ENCODE results near the gene WDR20.
A peak's percentile ranks its signal among the peaks of the same experiment; 100 is the strongest.

DNA sequence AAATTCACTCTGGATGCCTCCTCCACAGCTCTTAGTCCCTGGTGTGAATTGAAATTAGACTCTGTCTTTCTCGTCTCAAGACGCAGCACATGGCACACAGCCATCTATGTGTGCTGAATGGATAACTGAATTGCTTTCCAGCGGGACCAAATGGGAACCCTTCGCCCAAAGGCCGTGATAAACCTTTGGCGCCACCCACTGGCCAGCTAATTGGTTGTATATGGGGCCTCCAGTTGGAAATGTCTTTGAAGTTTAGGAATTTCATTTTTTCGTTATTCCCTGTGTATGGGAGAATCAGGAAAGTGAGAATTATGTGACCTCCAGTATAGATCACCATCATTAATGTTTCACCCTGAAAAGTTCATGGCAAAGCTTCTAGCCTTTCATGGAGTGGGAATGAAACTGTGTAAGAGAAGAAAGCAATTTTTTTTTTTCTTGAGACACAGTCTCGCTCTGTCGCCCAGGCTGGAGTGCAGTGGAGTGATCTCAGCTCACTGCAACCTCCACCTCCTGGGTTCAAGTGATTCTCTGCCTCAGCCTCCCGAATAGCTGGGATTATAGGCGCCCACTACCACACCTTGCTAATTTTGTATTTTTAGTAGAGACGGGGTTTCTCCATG lies 43.0 kb upstream of the WDR20 start:
- TF ChIP-seq, protein P1, sequence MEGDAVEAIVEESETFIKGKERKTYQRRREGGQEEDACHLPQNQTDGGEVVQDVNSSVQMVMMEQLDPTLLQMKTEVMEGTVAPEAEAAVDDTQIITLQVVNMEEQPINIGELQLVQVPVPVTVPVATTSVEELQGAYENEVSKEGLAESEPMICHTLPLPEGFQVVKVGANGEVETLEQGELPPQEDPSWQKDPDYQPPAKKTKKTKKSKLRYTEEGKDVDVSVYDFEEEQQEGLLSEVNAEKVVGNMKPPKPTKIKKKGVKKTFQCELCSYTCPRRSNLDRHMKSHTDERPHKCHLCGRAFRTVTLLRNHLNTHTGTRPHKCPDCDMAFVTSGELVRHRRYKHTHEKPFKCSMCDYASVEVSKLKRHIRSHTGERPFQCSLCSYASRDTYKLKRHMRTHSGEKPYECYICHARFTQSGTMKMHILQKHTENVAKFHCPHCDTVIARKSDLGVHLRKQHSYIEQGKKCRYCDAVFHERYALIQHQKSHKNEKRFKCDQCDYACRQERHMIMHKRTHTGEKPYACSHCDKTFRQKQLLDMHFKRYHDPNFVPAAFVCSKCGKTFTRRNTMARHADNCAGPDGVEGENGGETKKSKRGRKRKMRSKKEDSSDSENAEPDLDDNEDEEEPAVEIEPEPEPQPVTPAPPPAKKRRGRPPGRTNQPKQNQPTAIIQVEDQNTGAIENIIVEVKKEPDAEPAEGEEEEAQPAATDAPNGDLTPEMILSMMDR (IDR thresholded peaks at IDR 0.05; ENCODE audit: low read depth, low read length, poor library complexity, severe bottlenecking), result peak; percentile 95
- no peak for TF ChIP-seq EZH2phosphoT487 (IDR thresholded peaks at IDR 0.05; ENCODE audit: borderline replicate concordance, low read length)
